Endothelial cell (in vitro differentiated cells): ENCODE data around the gene ASTN1. TPM values are rescaled to one million over a fixed set of nuclear protein-coding genes. Genes with fewer than 3 reads are reported as not detected.

ENCODE experiments used
- DNase-seq: peaks from one replicate; pipeline ENCODE4 v3.0.0; 2021; ENCODE audit warnings: low spot score
- H3K27ac Mint-ChIP-seq: one replicate; pipeline ENCODE4 v1.8.0; 2021; ENCODE audit warnings: mixed read lengths, inconsistent platforms; ENCODE audit not compliant: unreplicated experiment
- H3K27me3 Mint-ChIP-seq: one replicate; pipeline ENCODE4 v1.8.0; 2021; ENCODE audit warnings: mild to moderate bottlenecking, moderate library complexity, mixed read lengths, inconsistent platforms; ENCODE audit not compliant: unreplicated experiment
- H3K36me3 Mint-ChIP-seq: one replicate; pipeline ENCODE4 v1.8.0; 2021; ENCODE audit warnings: mild to moderate bottlenecking, low read depth, mixed read lengths, inconsistent platforms; ENCODE audit not compliant: unreplicated experiment
- H3K4me1 Mint-ChIP-seq: one replicate; pipeline ENCODE4 v1.8.0; 2021; ENCODE audit warnings: mild to moderate bottlenecking, mixed read lengths, inconsistent platforms; ENCODE audit not compliant: unreplicated experiment
- H3K4me3 Mint-ChIP-seq: one replicate; pipeline ENCODE4 v1.8.0; 2021; ENCODE audit warnings: mild to moderate bottlenecking, mixed read lengths, inconsistent platforms; ENCODE audit not compliant: unreplicated experiment
- H3K9me3 Mint-ChIP-seq: one replicate; pipeline ENCODE4 v1.8.0; 2021; ENCODE audit warnings: mixed read lengths, inconsistent platforms; ENCODE audit not compliant: unreplicated experiment
- CTCF ChIP-seq: fragments of 200-600 bp; sonication (generic); IDR thresholded peaks from one replicate; pipeline ENCODE4 v1.5.0; 2021; ENCODE audit warnings: antibody characterized with exemption; ENCODE audit not compliant: unreplicated experiment
- total RNA-seq: library from RNA; stranded (reverse); fragmentation: NEBNext Ultra II Directional; extraction: Animal tissue kit (Norgen Biotek cat#: 25700); gene quantifications from one replicate; pipeline ENCODE4 v1.2.1, GENCODE V29; 2021; ENCODE audit not compliant: unreplicated experiment

ASTN1 gene
- total RNA-seq, 1 donor from 2014 or later: 66.6 TPM

- no peak for TF ChIP-seq CTCF
- no peak overlapping the region for H3K27ac Mint-ChIP-seq
- peaks cover 42% of the 10 kb centered on the region for H3K36me3 Mint-ChIP-seq
- H3K4me1 Mint-ChIP-seq: no peaks in the 10 kb centered on the region
- H3K9me3 Mint-ChIP-seq: no peaks in the 10 kb centered on the region
- no peaks in the 10 kb centered on the region for H3K27me3 Mint-ChIP-seq
- DNase-seq: no peak
- no peak overlapping the region for H3K4me3 Mint-ChIP-seq
Measured at GRCh38 chr1:177020851-177021589, 143.5 kb downstream of the ASTN1 start.

- no peak for DNase-seq
- Mint-ChIP-seq H3K9me3 (no peaks in the 10 kb centered on the region), H3K4me1 (no peaks in the 10 kb centered on the region), H3K4me3 (no peak overlapping the region), H3K27ac (no peak overlapping the region), H3K27me3 (no peaks in the 10 kb centered on the region), H3K36me3 (peaks cover 32% of the 10 kb centered on the region)
- no peak for TF ChIP-seq CTCF
Measured at GRCh38 chr1:177017287-177017852, 147.1 kb downstream of the ASTN1 start.

DNA sequence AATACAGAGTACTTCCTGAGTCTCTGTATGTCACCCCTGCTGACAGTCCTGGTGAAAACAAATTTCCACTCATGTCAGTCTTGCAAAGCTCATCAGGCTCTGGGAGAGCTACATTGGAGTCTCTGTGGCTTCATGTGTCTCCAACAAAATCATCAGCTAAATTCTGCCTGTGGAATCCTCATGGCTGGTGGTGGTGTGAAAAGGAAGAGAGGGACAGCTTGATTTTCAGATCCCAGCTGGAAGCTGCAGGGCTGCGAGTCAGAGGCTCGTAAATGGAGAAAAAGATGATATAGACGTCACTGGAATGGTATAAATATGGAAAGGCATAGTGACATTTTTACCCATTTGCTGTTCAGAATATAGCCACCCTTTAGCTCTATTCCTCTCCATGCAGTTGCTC, 150.2 kb downstream of the ASTN1 start:
- no peaks in the 10 kb centered on the region for H3K9me3 Mint-ChIP-seq
- peaks cover 25% of the 10 kb centered on the region for H3K36me3 Mint-ChIP-seq
- H3K27ac Mint-ChIP-seq: no peak overlapping the region
- TF ChIP-seq CTCF: no peak
- no peak overlapping the region for H3K4me3 Mint-ChIP-seq
- H3K27me3 Mint-ChIP-seq: peaks cover 3% of the 10 kb centered on the region
- no peaks in the 10 kb centered on the region for H3K4me1 Mint-ChIP-seq
- no peak for DNase-seq

GRCh38 chr1:177012342-177012925, 152.1 kb downstream of the ASTN1 start:
- Mint-ChIP-seq H3K27ac (no peak overlapping the region), H3K4me1 (peaks cover 8% of the 10 kb centered on the region), H3K27me3 (peaks cover 3% of the 10 kb centered on the region), H3K9me3 (no peaks in the 10 kb centered on the region), H3K36me3 (peaks cover 26% of the 10 kb centered on the region), H3K4me3 (no peak overlapping the region)
- no peak for DNase-seq
- no peak for TF ChIP-seq CTCF

DNA sequence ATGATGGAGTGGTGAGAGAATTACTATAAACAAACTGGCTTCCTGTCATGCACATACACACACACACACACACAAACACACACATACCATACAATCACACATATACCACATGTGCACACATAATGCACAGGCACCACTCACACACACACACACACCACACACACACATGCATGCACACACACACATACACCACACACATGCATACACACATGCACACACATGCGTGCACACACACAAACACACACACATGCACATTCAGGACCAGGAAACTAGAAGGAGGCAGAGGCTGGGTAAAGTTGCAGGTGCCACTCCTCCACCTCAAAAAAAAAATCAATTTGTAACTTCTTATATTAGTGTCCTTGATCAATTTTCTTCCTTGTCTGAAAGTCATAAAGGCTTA, 153.0 kb downstream of the ASTN1 start:
- TF ChIP-seq CTCF: no peak
- peaks cover 9% of the 10 kb centered on the region for H3K4me1 Mint-ChIP-seq
- H3K9me3 Mint-ChIP-seq: no peaks in the 10 kb centered on the region
- H3K27me3 Mint-ChIP-seq: peaks cover 3% of the 10 kb centered on the region
- H3K36me3 Mint-ChIP-seq: peaks cover 27% of the 10 kb centered on the region
- no peak overlapping the region for H3K27ac Mint-ChIP-seq
- no peak for DNase-seq
- no peak overlapping the region for H3K4me3 Mint-ChIP-seq
